C4-2B (cell line): Measurements from ENCODE around the gene BRIP1.
"Not testable (repeated sequence)": the region's sequence is repeated elsewhere in the genome, so short reads cannot be mapped to it uniquely, and the experiment has no call there.

Experiments used
- H3K27ac ChIP-seq: fragments of 450-650 bp; 2 replicates; pipeline ENCODE4 v1.5.1; 2017
- CTCF ChIP-seq: fragments of 450-650 bp; conservative IDR thresholded peaks from 2 replicates; pipeline ENCODE4 v1.5.1; 2017; ENCODE audit warnings: mild to moderate bottlenecking
- ZFX ChIP-seq: fragments of 450-650 bp; IDR thresholded peaks from 2 replicates; pipeline ENCODE4 v1.6.1; 2017

BRIP1 gene

GRCh38 chr17:61895391-61895790 lies 32.1 kb upstream of the BRIP1 start:
- no peak overlapping the region for H3K27ac ChIP-seq
- TF ChIP-seq CTCF: no peak
- no peak for TF ChIP-seq ZFX

DNA sequence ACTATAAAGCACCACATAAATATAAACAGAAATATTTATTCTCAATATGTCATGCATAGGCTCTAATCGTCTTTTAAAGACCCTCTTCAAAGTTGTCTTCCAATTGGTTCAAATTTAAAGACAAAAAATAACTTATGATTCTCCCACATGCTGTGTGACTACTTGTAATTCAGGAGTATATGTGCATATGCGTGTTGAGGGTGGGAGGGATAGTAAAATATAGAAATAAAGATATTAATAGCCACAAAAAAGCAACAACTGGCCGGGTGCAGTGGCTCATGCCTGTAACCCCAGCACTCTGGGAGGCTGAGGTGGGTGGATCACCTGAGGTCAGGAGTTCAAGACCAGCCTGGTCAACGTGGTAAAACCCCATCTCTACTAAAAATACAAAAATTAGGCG lies 31.0 kb upstream of the BRIP1 start:
- not testable (repeated sequence) for H3K27ac ChIP-seq

GRCh38 chr17:61887733-61888132 lies 24.4 kb upstream of the BRIP1 start:
- H3K27ac ChIP-seq: not testable (repeated sequence)

GRCh38 chr17:61885865-61886264 lies 22.5 kb upstream of the BRIP1 start:
- H3K27ac ChIP-seq: not testable (repeated sequence)

GRCh38 chr17:61884864-61885263 lies 21.5 kb upstream of the BRIP1 start:
- H3K27ac ChIP-seq: no peak overlapping the region
- TF ChIP-seq ZFX: no peak
- TF ChIP-seq CTCF: no peak

- TF ChIP-seq CTCF: no peak
- no peak for TF ChIP-seq ZFX
Observed at GRCh38 chr17:61880589-61881102, 17.3 kb upstream of the BRIP1 start.

DNA sequence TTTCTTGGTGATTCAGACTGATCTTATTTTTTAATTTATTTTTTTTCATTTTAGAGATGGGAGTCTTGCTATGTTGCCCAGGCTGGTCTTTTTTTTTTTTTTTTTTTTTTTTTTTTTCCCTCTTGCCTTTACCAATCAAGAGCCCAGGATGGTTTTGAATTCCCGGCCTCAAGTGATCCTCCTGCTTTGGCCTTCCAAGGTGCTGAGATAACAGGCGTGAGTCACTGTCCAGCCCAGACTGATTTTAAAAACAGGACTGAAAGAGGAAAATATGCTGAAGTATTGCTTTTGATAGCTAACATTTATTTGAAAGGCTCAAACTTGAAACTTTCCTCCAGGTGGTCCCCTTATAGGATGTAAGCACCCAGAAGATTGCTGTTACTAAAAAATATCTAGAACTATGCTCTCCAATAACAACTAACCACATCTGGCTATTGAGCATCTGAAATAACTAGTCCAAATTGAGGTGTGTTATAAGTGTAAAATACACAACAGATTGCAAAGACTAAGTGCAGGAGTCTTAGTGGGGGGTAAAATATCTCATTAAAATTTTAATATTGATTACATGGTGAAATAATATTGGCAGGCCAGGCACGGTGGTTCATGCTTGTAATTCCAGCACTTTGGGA lies 15.8 kb upstream of the BRIP1 start:
- TF ChIP-seq ZFX (no peak), CTCF (no peak)
- no peak overlapping the region for H3K27ac ChIP-seq

More at GRCh38 chr17:61880589-61881102, 17.3 kb upstream of the BRIP1 start:
- H3K27ac ChIP-seq: no peak overlapping the region

- no peak for TF ChIP-seq ZFX
- no peak for TF ChIP-seq CTCF
- no peak overlapping the region for H3K27ac ChIP-seq
Observed at GRCh38 chr17:61878520-61878919, 15.2 kb upstream of the BRIP1 start.

DNA sequence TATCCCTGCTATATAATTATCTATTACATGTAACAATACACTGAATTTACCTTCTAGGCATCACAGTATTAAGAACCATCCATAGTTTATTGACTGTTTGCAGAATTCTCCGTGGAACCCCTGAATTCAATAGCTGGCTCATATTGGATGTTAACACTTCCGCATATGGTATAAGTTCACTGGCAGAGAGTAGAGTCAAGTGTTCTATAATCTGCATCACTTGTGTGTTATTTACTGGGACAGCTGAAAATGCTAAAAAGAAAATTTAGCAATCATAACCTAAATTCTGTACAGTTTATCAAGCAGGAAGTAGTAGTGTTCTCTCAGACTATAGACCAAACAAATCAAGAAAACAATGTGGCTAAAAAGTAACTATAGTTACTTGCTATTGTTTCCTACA lies 14.5 kb upstream of the BRIP1 start:
- no peak overlapping the region for H3K27ac ChIP-seq
- TF ChIP-seq CTCF (no peak), ZFX (no peak)
